AG04450 (cell line): ENCODE data around the gene LDB2. TPM values are rescaled to one million over a fixed set of nuclear protein-coding genes. Genes with fewer than 3 reads are reported as not detected.

Experiments used
- CTCF ChIA-PET: fragments of 300-600, 350-600 bp; formaldehyde crosslinking; extraction: SDS; loops from one replicate; lab custom pipeline; 2022; ENCODE audit warnings: antibody characterized with exemption, inconsistent platforms; lab: Charles Lee
- POLR2A ChIA-PET: fragments of 350-600 bp; formaldehyde crosslinking; extraction: SDS; loops from one replicate; lab custom pipeline; 2021; ENCODE audit warnings: antibody characterized with exemption, inconsistent platforms; lab: Yijun Ruan, JAX
- DNase-seq: peaks from one replicate; pipeline ENCODE4 v3.0.0-alpha.2; 2011; ENCODE audit warnings: low read depth, low spot score
- H3K27ac ChIP-seq: one replicate; pipeline ENCODE4 v1.5.1; 2012; ENCODE audit warnings: low read depth, low read length, control low read depth
- H3K27me3 ChIP-seq: one replicate; pipeline ENCODE4 v1.6.0; 2012; ENCODE audit warnings: low read length; ENCODE audit not compliant: control insufficient read depth, insufficient read depth
- H3K4me3 ChIP-seq: 2 replicates; pipeline ENCODE4 v1.5.1; 2011; ENCODE audit warnings: mild to moderate bottlenecking, low read depth, low read length, control low read depth
- H3K9me3 ChIP-seq: 2 replicates; pipeline ENCODE4 v1.5.1; 2012; ENCODE audit warnings: low read length; ENCODE audit not compliant: control insufficient read depth, insufficient read depth
- polyA plus RNA-seq: library from polyadenylated mRNA; depleted of rRNA; stranded (reverse); fragments of >200 nt; gene quantifications from 2 replicates; pipeline ENCODE4 v1.2.3, GENCODE V29; 2011
- TF ChIP-seq, protein P1 (sequence below): IDR thresholded peaks from 2 replicates; pipeline ENCODE4 v1.5.1; 2011; ENCODE audit warnings: low read depth, low read length, control low read depth, inconsistent platforms

Gene LDB2
- polyA plus RNA-seq, 1 experiment, result 180 TPM

DNA sequence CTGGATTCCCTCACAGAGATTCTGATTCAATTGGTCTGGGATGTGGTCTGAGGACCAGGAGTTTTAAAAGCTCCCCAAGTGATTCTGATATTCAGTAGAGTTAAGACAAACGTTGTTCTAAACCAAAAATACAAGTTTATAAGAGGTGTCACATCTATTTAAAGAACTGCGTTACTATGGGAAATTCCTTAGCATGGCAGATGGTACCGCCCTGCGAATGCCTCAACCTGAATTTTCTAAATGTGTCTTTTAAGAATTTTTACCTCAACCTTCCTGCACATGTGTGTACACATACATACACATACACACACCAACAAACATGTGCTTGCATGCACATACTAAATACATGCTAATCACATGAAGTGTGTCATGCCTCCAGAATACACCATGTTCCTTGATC is 343.3 kb downstream of the LDB2 start:
- no peak for DNase-seq
- no peak overlapping the region for H3K4me3 ChIP-seq
- peaks cover 5% of the 10 kb centered on the region; the same call in 1 of the 2 replicates for H3K9me3 ChIP-seq
- no peak overlapping the region for H3K27ac ChIP-seq
- H3K27me3 ChIP-seq, result no peaks in the 10 kb centered on the region
- CTCF ChIA-PET, result interaction anchor here (0.6 kb wide), 1 partner anchor 894 kb away, joined by 3 read pairs; no protein-coding TSS in a partner anchor
- POLR2A ChIA-PET, result no interaction called here
- TF ChIP-seq, protein P1, sequence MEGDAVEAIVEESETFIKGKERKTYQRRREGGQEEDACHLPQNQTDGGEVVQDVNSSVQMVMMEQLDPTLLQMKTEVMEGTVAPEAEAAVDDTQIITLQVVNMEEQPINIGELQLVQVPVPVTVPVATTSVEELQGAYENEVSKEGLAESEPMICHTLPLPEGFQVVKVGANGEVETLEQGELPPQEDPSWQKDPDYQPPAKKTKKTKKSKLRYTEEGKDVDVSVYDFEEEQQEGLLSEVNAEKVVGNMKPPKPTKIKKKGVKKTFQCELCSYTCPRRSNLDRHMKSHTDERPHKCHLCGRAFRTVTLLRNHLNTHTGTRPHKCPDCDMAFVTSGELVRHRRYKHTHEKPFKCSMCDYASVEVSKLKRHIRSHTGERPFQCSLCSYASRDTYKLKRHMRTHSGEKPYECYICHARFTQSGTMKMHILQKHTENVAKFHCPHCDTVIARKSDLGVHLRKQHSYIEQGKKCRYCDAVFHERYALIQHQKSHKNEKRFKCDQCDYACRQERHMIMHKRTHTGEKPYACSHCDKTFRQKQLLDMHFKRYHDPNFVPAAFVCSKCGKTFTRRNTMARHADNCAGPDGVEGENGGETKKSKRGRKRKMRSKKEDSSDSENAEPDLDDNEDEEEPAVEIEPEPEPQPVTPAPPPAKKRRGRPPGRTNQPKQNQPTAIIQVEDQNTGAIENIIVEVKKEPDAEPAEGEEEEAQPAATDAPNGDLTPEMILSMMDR, result no peak

GRCh38 chr4:16550531-16550930 is 347.9 kb downstream of the LDB2 start:
- POLR2A ChIA-PET, result no interaction called here
- CTCF ChIA-PET, result no interaction called here
- Histone ChIP-seq H3K27me3 (no peaks in the 10 kb centered on the region), H3K27ac (no peak overlapping the region), H3K9me3 (no peaks in the 10 kb centered on the region), H3K4me3 (no peak overlapping the region)
- DNase-seq, result no peak
- TF ChIP-seq, protein P1, result no peak

GRCh38 chr4:16545656-16546055 is 352.8 kb downstream of the LDB2 start:
- POLR2A ChIA-PET, result no interaction called here
- TF ChIP-seq, protein P1, result no peak
- Histone ChIP-seq H3K4me3 (no peak overlapping the region), H3K27ac (no peak overlapping the region), H3K27me3 (no peaks in the 10 kb centered on the region), H3K9me3 (no peaks in the 10 kb centered on the region)
- no peak for DNase-seq
- CTCF ChIA-PET, result interaction anchor here (0.5 kb wide), 1 partner anchor 967 kb away, joined by 3 read pairs; no protein-coding TSS in a partner anchor

DNA sequence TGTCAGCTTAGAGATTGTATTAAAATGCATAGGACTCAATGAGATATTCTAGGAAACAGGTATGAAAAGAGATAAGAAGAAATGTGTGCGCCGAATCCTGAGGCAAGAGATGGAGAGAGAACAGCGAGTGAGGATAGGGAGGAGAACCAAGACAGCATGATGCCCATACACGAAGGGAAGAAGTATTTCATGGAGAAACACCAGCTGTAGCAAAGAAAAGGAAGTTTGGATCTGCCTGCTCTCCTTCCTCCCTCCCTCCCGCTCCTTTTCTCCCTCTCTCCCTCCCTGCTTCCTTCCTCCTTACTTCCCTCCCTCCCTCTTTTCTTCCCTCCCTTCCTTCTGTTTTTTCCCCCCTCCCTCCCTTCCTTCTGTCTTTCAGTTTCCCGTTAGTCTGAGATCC is 353.6 kb downstream of the LDB2 start:
- TF ChIP-seq, protein P1, result no peak
- no peaks in the 10 kb centered on the region for H3K9me3 ChIP-seq
- POLR2A ChIA-PET, result no interaction called here

GRCh38 chr4:16544251-16544721 is 354.2 kb downstream of the LDB2 start:
- peak; percentile 4 for DNase-seq
- Histone ChIP-seq H3K27me3 (no peaks in the 10 kb centered on the region), H3K9me3 (no peaks in the 10 kb centered on the region), H3K4me3 (no peak overlapping the region), H3K27ac (no peak overlapping the region)
- TF ChIP-seq, protein P1, result no peak
- ChIA-PET POLR2A (no interaction called here), CTCF (no interaction called here)

More for the DNA sequence above, 353.6 kb downstream of the LDB2 start:
- no peaks in the 10 kb centered on the region for H3K27me3 ChIP-seq
- no peak overlapping the region for H3K27ac ChIP-seq
- no peak overlapping the region for H3K4me3 ChIP-seq
- no peak for DNase-seq
- CTCF ChIA-PET, result no interaction called here
